Measurements from ENCODE around the gene TMEM150A.

DNA sequence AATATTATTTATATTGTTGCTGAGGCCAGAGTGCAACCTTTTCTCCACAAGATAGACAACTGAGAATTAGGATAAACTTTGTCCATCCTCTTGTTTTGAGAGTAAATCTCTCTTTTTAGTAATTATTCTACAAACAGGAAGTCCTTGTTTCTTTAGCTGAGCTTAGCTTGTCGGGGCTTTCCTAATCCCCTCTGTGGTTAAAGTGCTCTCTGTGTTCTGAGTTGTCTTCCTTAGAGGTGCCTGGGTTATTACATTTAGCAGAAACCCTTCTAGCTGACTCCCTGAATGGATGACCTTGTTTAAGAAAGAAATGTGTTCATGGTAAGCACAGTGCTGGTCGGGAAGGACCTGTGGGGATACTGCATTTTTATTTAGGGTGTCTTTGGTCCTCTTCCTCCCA is 26.2 kb upstream of the TMEM150A start:
- TF ChIP-seq POLR2A (IDR thresholded peaks at IDR 0.05; ENCODE audit: low read depth, low read length) (no peak), POLR2AphosphoS5 (IDR thresholded peaks at IDR 0.05; ENCODE audit: insufficient read depth, low read depth, low read length) (no peak)
- TF ChIP-seq, protein P1, sequence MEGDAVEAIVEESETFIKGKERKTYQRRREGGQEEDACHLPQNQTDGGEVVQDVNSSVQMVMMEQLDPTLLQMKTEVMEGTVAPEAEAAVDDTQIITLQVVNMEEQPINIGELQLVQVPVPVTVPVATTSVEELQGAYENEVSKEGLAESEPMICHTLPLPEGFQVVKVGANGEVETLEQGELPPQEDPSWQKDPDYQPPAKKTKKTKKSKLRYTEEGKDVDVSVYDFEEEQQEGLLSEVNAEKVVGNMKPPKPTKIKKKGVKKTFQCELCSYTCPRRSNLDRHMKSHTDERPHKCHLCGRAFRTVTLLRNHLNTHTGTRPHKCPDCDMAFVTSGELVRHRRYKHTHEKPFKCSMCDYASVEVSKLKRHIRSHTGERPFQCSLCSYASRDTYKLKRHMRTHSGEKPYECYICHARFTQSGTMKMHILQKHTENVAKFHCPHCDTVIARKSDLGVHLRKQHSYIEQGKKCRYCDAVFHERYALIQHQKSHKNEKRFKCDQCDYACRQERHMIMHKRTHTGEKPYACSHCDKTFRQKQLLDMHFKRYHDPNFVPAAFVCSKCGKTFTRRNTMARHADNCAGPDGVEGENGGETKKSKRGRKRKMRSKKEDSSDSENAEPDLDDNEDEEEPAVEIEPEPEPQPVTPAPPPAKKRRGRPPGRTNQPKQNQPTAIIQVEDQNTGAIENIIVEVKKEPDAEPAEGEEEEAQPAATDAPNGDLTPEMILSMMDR (IDR thresholded peaks at IDR 0.05; ENCODE audit: extremely low read depth in 1 of 2, insufficient read depth in 1 of 2, low read depth in 1 of 2, low read length in 2 of 2) = no peak
- TF ChIP-seq, protein P2, sequence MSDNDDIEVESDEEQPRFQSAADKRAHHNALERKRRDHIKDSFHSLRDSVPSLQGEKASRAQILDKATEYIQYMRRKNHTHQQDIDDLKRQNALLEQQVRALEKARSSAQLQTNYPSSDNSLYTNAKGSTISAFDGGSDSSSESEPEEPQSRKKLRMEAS (IDR thresholded peaks at IDR 0.05; ENCODE audit: insufficient read depth, insufficient read length) = no peak

Data from endothelial cell of umbilical vein (primary cell).